ENCODE results near the gene ALDH7A1.
"Not testable (repeated sequence)": the region's sequence is repeated elsewhere in the genome, so short reads cannot be mapped to it uniquely, and the experiment has no call there.

ALDH7A1 gene

DNA sequence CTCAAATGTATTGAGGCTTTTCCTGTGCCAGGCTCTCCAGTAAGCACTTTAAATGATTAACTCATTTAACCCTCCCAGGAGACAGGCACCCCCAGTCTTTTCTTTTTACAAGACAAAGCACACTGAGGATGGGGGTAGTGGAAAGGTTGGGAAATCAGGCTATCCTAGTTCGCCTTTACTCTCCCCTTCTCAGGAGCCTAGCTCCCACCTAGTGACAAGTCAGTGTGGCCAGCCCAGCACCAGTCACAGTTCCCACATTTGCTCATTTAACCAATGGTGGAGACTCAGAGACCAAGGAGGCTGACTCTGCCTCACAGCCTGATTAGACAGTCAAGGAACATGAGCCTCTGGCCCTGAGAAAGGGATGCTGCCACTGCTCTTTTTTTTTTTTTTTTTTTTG is 3.5 kb downstream of the ALDH7A1 start:
- DNase-seq, result no peak

- no peak for DNase-seq
These were observed 5.3 kb downstream of the ALDH7A1 start for GRCh38 chr5:126589536-126590297.

DNA sequence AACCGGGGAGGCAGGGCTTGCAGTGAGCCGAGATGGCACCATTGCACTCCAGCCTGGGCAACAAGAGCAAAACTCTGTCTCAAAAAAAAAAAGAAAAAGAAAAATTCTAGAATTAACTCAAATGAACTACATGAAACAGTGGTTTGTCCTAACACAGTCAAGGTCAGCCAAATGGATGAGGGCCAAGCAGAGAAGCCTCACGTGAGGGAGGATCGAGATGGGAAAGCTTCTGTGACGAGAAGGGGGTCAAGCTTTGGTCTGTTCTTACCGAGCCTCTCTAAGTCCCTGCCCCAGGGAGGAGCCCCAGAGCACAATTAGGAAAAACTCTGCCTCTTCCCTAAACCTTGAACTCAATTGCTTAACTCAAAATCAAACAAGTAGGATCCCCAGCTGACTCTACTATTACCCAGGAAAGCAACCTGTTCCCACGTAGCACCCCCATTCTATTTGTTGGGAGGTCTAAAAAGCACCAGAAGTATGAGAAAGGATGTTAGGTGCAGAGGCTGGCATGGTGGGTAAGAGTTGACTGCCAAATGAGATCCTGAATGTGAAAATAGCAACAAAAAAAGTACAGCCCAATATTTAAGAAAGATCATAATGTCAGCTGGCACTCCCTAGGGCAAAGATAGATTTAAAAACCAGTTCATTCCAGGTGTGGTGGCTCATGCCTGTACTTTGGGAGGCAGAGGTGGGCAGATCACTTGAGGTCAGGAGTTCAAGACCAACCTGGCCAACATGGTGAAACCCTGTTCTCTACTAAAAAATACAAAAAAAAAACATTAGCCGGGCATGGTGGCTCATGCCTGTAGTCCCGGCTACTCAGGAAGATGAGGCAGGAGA is 7.2 kb downstream of the ALDH7A1 start:
- no peak for DNase-seq

GRCh38 chr5:126583761-126584160 is 11.3 kb downstream of the ALDH7A1 start:
- no peak for DNase-seq

DNA sequence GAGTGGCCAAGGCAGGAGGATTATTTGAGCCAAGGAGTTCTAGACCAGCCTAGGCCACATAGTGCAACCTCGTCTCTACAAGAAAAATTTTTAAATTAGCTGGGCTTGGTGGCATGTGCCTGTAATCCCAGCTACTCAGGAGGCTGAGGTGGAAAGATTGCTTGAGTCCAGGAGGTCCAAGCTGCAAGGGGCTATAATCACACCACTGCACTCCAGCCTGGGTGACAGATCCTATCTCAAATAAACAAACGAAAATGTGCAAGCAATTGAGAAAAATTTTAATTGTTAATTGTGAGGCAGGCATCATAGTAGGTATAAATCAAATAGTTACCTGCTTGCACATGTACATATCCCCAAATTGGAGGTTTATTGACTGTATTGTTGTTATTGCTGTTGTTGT is 15.3 kb downstream of the ALDH7A1 start:
- DNase-seq, result no peak

GRCh38 chr5:126577415-126577814 is 17.6 kb downstream of the ALDH7A1 start:
- DNase-seq, result no peak

- DNase-seq, result no peak
These were observed 18.0 kb downstream of the ALDH7A1 start for GRCh38 chr5:126576974-126577373.

GRCh38 chr5:126575644-126576043 is 19.4 kb downstream of the ALDH7A1 start:
- no peak for DNase-seq

DNA sequence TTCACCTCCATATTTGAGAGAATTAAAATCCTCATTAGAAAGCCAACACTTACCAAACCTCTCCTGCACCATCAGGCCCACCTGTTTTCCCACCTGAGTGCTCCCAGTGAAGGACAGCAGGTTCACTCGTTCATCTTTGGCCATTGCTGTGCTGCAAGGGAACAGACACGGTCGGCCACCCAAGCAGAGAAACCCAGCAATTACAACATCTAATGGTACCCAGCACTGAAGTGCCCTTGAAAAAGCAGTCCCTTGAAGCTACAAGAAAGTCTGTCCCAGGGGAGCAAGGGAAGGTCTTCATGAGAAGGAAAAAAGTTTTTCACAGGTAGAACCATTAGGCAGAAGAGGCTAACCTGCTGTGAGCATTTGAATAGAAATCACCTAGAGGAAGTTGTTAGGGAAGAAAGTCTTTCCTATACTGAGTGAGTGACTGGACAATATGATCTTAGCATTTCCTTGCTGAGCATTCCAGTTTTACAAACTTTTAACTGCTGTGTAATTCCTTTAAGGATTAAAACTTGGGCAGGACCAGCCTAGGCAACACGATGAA is 26.7 kb downstream of the ALDH7A1 start:
- no peak for DNase-seq

- DNase-seq, result no peak
These were observed 32.2 kb downstream of the ALDH7A1 start for GRCh38 chr5:126562823-126563222.

- no peak for DNase-seq
These were observed 33.1 kb downstream of the ALDH7A1 start for GRCh38 chr5:126561908-126562307.

- DNase-seq, result not testable (repeated sequence)
These were observed 39.9 kb downstream of the ALDH7A1 start for GRCh38 chr5:126555101-126555500.

DNA sequence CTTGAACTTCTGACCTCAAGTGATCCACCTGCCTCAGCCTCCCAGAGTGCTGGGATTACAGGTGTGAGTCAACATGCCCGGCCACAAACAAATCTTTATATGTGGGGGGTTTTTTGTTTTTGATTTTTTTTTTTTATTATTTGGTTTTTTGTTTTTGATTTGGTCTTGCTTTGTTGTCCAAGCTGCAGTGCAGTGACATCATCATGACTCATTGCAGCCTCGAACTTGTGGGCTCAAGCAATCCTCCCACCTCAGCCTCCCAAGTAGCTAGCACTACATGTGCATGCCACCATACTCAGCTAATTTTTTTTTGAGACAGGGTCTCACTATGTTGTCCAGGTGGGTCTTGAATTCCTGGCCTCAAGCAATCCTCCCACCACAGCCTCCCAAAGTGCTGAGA is 42.4 kb downstream of the ALDH7A1 start:
- DNase-seq, result no peak

GRCh38 chr5:126544087-126544740 is 50.8 kb downstream of the ALDH7A1 start:
- DNase-seq, result peak; percentile 8

- no peak for DNase-seq
These were observed 51.4 kb downstream of the ALDH7A1 start for GRCh38 chr5:126543660-126544059.

GRCh38 chr5:126543009-126543408 is 52.0 kb downstream of the ALDH7A1 start:
- DNase-seq, result no peak

DNA sequence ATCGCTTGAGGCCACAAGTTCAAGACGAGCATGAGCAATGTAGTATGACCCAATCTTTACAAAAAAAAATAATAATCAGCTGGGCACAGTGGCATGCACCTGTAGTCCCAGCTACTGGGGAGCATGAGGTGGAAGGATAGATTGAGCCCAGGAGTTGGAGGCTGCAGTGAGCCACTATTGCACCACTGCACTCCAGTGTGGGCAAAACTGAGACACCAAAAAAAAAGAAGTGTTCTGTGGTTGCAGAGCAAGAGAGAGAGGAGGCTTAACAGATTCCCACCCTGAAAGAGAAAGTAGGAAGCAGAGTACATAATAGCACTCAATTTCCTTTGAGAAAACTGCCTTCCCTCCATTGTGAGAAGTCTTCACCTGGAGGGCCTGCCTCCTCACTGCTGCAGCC is 52.6 kb downstream of the ALDH7A1 start:
- no peak for DNase-seq

GRCh38 chr5:126540631-126541030 is 54.4 kb downstream of the ALDH7A1 start:
- no peak for DNase-seq

DNA sequence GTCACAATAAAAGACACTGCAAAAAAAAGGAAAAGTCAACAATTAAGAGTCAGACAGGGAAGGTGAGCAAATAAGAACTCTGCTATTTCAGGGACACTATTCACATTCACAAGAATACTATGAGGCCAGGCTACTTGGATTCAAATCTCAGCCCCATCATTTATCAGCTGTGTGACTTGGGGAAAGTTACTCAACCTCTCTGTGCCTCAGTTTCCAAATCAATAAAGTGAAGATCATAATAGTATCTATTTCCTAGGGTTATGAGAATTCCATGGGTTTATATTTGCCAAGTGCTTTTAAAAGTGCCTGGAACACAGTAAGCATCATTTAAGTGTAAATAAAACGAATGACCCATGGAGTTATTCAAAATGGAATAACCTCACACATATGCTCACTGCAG is 56.4 kb downstream of the ALDH7A1 start:
- no peak for DNase-seq

- no peak for DNase-seq
These were observed 58.1 kb downstream of the ALDH7A1 start for GRCh38 chr5:126536874-126537273.

DNA sequence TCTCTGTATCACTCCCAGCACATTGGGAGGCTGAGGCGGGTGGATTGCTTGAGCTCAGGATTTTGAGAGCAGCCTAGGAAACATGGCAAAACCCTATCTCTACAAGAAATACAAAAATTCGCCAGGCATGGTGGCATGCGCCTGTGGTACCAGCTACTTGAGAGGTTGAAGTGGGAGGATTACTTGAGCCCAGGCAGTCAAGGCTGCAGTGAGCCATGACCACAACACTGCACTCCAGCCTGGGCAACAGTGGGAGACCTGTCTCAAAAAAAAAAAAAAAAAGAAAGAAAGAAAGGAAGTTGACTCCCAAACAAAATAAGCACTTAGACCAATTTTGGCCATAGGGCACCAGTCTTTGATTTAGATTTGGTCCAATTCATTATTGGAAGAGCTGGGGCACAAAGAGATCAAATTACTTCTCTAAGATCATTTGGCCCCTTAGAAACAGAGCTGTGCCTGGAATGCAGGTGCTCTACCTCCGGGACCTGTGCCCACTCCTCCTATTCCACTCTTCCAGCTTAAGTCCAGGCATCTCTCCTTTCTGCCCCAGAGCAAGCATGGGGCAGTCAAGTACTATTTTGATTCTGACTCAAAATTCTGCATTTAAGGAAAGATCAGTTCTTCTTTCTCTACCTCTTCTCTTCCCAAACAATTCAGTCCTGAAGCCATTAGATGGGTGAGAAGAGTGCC is 59.0 kb downstream of the ALDH7A1 start:
- no peak for DNase-seq

DNA sequence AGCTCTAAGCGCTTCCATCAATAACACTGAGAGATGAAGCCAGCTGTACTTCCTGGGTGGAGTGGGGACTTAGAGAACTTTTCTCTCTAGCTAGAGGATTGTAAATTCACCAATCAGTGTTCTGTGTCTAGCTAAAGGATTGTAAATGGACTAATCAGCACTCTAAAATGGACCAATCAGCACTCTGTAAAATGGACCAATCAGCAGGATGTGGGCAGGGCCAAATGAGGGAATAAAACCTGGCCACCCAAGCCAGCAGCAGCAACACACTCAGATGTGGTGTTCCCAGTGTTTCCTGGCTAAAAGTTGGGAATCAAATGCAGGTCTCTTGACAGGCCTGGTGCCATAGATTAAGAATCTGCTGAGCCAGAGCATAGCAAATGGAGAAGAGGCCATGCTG is 60.5 kb downstream of the ALDH7A1 start:
- no peak for DNase-seq

All from CD4-positive, alpha-beta T cell treated with Interferon gamma for 1 hour (primary cell).